GM19397 (cell line): Measurements from ENCODE around the gene PITRM1.
"Not testable (repeated sequence)": the region's sequence is repeated elsewhere in the genome, so short reads cannot be mapped to it uniquely, and the experiment has no call there.

Experiments used
- ATAC-seq: cut with Tn5 transposase; IDR thresholded peaks from one replicate; pipeline ENCODE4 v1.9.1; 2021; ENCODE audit warnings: mild to moderate bottlenecking, moderate library complexity; ENCODE audit not compliant: unreplicated experiment

The PITRM1 gene

GRCh38 chr10:3123571-3124411 is 48.8 kb downstream of the PITRM1 start:
- ATAC-seq, result no peak

GRCh38 chr10:3122486-3123205 is 49.9 kb downstream of the PITRM1 start:
- no peak for ATAC-seq

- ATAC-seq, result no peak
These were observed 50.5 kb downstream of the PITRM1 start for GRCh38 chr10:3122034-3122433.

GRCh38 chr10:3119796-3120459 is 52.7 kb downstream of the PITRM1 start:
- ATAC-seq, result no peak

GRCh38 chr10:3118641-3119091 is 53.9 kb downstream of the PITRM1 start:
- ATAC-seq, result no peak

- ATAC-seq, result no peak
These were observed 55.1 kb downstream of the PITRM1 start for GRCh38 chr10:3117486-3117885.

- ATAC-seq, result no peak
These were observed 56.0 kb downstream of the PITRM1 start for GRCh38 chr10:3116508-3117100.

- no peak for ATAC-seq
These were observed 56.9 kb downstream of the PITRM1 start for GRCh38 chr10:3115685-3116084.

GRCh38 chr10:3113343-3113720 is 59.2 kb downstream of the PITRM1 start:
- no peak for ATAC-seq

GRCh38 chr10:3111621-3112163 is 60.9 kb downstream of the PITRM1 start:
- ATAC-seq, result no peak

GRCh38 chr10:3110782-3111620 is 61.6 kb downstream of the PITRM1 start:
- ATAC-seq, result no peak

- ATAC-seq, result no peak
These were observed 62.9 kb downstream of the PITRM1 start for GRCh38 chr10:3109633-3110032.

- ATAC-seq, result no peak
These were observed 63.4 kb downstream of the PITRM1 start for GRCh38 chr10:3109196-3109595.

GRCh38 chr10:3108575-3109105 is 63.9 kb downstream of the PITRM1 start:
- no peak for ATAC-seq

GRCh38 chr10:3108033-3108432 is 64.5 kb downstream of the PITRM1 start:
- no peak for ATAC-seq

GRCh38 chr10:3107426-3107961 is 65.1 kb downstream of the PITRM1 start:
- ATAC-seq, result no peak

- no peak for ATAC-seq
These were observed 65.6 kb downstream of the PITRM1 start for GRCh38 chr10:3106928-3107425.

GRCh38 chr10:3106328-3106727 is 66.3 kb downstream of the PITRM1 start:
- not testable (repeated sequence) for ATAC-seq

- no peak for ATAC-seq
These were observed 66.7 kb downstream of the PITRM1 start for GRCh38 chr10:3105905-3106304.
